Panc1 (cell line): ENCODE measurements around the gene EDDM13. TPM values are rescaled to one million over a fixed set of nuclear protein-coding genes. Genes with fewer than 3 reads are reported as not detected.
"Not testable (repeated sequence)": the region's sequence is repeated elsewhere in the genome, so short reads cannot be mapped to it uniquely, and the experiment has no call there.

Experiments
- ATAC-seq: fragments of 200-7000 bp; cut with Tn5 transposase; 2 replicates; pipeline ENCODE4 v1.9.1; 2020; ENCODE audit warnings: mild to moderate bottlenecking, moderate library complexity
- BruUV-seq: library from RNA; stranded (reverse); fragments of 400-500 nt; replicated peaks from 2 replicates; lab custom pipeline; 2021; lab: Mats Ljungman, UMichigan
- CTCF ChIA-PET: fragments of 300-600 bp; sonication (Branson Sonifier 250); formaldehyde crosslinking; loops from one replicate; lab custom pipeline; 2022; ENCODE audit warnings: antibody characterized with exemption; lab: Charles Lee
- POLR2A ChIA-PET: fragments of 300-600 bp; sonication (Branson Sonifier 250); formaldehyde crosslinking; loops from one replicate; lab custom pipeline; 2022; ENCODE audit warnings: antibody characterized with exemption; lab: Charles Lee
- DNase-seq: peaks from one replicate; pipeline ENCODE4 v3.0.0-alpha.2; 2010; ENCODE audit warnings: low read depth, low spot score
- H3K27ac ChIP-seq: 2 replicates; pipeline ENCODE4 v1.5.1; 2011; ENCODE audit warnings: mild to moderate bottlenecking, low read length, inconsistent platforms
- H3K27me3 ChIP-seq: fragments of 200-500 bp; sonication (Bioruptor generic); 2 replicates; pipeline ENCODE4 v1.6.0; 2014; ENCODE audit warnings: low read length, inconsistent platforms; ENCODE audit not compliant: control insufficient read depth, insufficient read depth
- H3K36me3 ChIP-seq: fragments of 200-500 bp; sonication (Bioruptor generic); 2 replicates; pipeline ENCODE4 v1.5.1; 2014; ENCODE audit warnings: inconsistent platforms, mild to moderate bottlenecking, low read length, moderate library complexity; ENCODE audit not compliant: control insufficient read depth, insufficient read depth
- H3K4me1 ChIP-seq: 2 replicates; pipeline ENCODE4 v1.5.1; 2011; ENCODE audit warnings: inconsistent platforms, mild to moderate bottlenecking, low read length, moderate library complexity; ENCODE audit not compliant: control insufficient read depth, insufficient read depth
- H3K4me3 ChIP-seq, 2 experiments: 2 replicates each; pipeline ENCODE4 v1.5.1; 2011 to 2012; ENCODE audit warnings: low read depth in 2 of 2, low read length in 2 of 2, mild to moderate bottlenecking in 2 of 2, inconsistent platforms in 1 of 2, moderate library complexity in 1 of 2
- H3K9me3 ChIP-seq: fragments of 200-500 bp; sonication (Bioruptor generic); 2 replicates; pipeline ENCODE4 v1.5.1; 2014; ENCODE audit warnings: low read depth, mild to moderate bottlenecking, inconsistent platforms, low read length, moderate library complexity; ENCODE audit not compliant: control insufficient read depth, insufficient read depth
- CTCF ChIP-seq: fragments of 450-650 bp; IDR thresholded peaks from 2 replicates; pipeline ENCODE4 v1.5.1; 2017; ENCODE audit warnings: mild to moderate bottlenecking
- POLR2AphosphoS5 ChIP-seq: IDR thresholded peaks from 2 replicates; pipeline ENCODE4 v1.6.1; 2012; ENCODE audit warnings: mild to moderate bottlenecking, low read depth, low read length, moderate library complexity
- REST ChIP-seq, 2 experiments: IDR thresholded peaks; 2 replicates each; pipeline ENCODE4 v1.6.1; 2011 to 2012; ENCODE audit warnings: low read depth in 2 of 2, control low read depth in 1 of 2, low read length in 1 of 2, mild to moderate bottlenecking in 1 of 2, moderate library complexity in 1 of 2; ENCODE audit not compliant: insufficient read depth in 1 of 2
- SIN3A ChIP-seq: IDR thresholded peaks from 2 replicates; pipeline ENCODE4 v1.6.1; 2012; ENCODE audit warnings: low read depth, mild to moderate bottlenecking, low read length, moderate library complexity, borderline replicate concordance; ENCODE audit not compliant: insufficient read depth
- TCF7L2 ChIP-seq: IDR thresholded peaks from 2 replicates; pipeline ENCODE4 v1.6.1; 2011; ENCODE audit warnings: mild to moderate bottlenecking, low read depth, low read length, inconsistent platforms
- in situ Hi-C: cut with HindIII; loops from 2 replicates; pipeline ENCODE4 v1.10.0; 2016; ENCODE audit warnings: low sequenced_read_pairs, low pct_unique_long_range_greater_than_20kb
- intact Hi-C: fragments of 100-400 bp; cut with micrococcal nuclease; formaldehyde crosslinking; loops from one replicate; pipeline ENCODE4 v1.10.0; 2022; ENCODE audit not compliant: unreplicated experiment
- total RNA-seq: library from RNA; stranded (reverse); gene quantifications from one replicate; pipeline ENCODE4 v1.2.1, GENCODE V29; 2021; ENCODE audit not compliant: unreplicated experiment

The EDDM13 gene
- total RNA-seq, 1 experiment from 2014 or later: not detected

GRCh38 chr19:56261145-56261544 lies 11.4 kb upstream of the EDDM13 start:
- H3K27me3 ChIP-seq: no peaks in the 10 kb centered on the region
- no peaks in the 10 kb centered on the region for H3K4me1 ChIP-seq
- TF ChIP-seq POLR2AphosphoS5 (no peak), TCF7L2 (no peak), REST (IDR thresholded peaks at IDR 0.05; ENCODE audit: insufficient read depth in 1 of 2, low read depth in 2 of 2, low read length in 1 of 2) (no peak), CTCF (no peak), SIN3A (no peak)
- no peaks in the 10 kb centered on the region for H3K9me3 ChIP-seq
- no peak overlapping the region for H3K27ac ChIP-seq
- H3K36me3 ChIP-seq: no peaks in the 10 kb centered on the region
- POLR2A ChIA-PET: interaction anchor here (0.6 kb wide), 1 partner anchor 206 kb away, joined by 3 read pairs; no protein-coding TSS in a partner anchor
- CTCF ChIA-PET: interaction anchor here (1.2 to 1.7 kb wide), 2 partner anchors 72 to 195 kb away, joined by 5 to 10 read pairs; no protein-coding TSS in a partner anchor
- intact Hi-C loops: no loop called here
- DNase-seq (no peak), ATAC-seq (no peak)
- in situ Hi-C loops: no loop called here
- H3K4me3 ChIP-seq: no peak overlapping the region
- no TSS peak for BruUV-seq

- BruUV-seq, intact Hi-C loops: not testable (repeated sequence)
Measured at GRCh38 chr19:56261932-56262331, 10.6 kb upstream of the EDDM13 start.

GRCh38 chr19:56263319-56263718 lies 9.2 kb upstream of the EDDM13 start:
- DNase-seq: no peak
- Histone ChIP-seq H3K4me3 (no peak overlapping the region), H3K9me3 (no peaks in the 10 kb centered on the region), H3K36me3 (no peaks in the 10 kb centered on the region), H3K4me1 (no peaks in the 10 kb centered on the region), H3K27ac (no peak overlapping the region), H3K27me3 (no peaks in the 10 kb centered on the region)
- CTCF ChIA-PET: interaction anchor here (0.7 to 1.2 kb wide), 2 partner anchors 9 to 70 kb away, joined by 3 to 4 read pairs; no protein-coding TSS in a partner anchor
- intact Hi-C loops (no loop called here), in situ Hi-C loops (no loop called here)
- ATAC-seq: no peak
- TF ChIP-seq SIN3A (no peak), REST (IDR thresholded peaks at IDR 0.05; ENCODE audit: insufficient read depth in 1 of 2, low read depth in 2 of 2, low read length in 1 of 2) (no peak), POLR2AphosphoS5 (no peak), TCF7L2 (no peak)
- POLR2A ChIA-PET: no interaction called here
- no TSS peak for BruUV-seq

More at GRCh38 chr19:56261932-56262331, 10.6 kb upstream of the EDDM13 start:
- H3K27me3 ChIP-seq, H3K9me3 ChIP-seq, CTCF ChIA-PET, POLR2A ChIA-PET, ATAC-seq, in situ Hi-C loops, H3K4me1 ChIP-seq, H3K36me3 ChIP-seq, DNase-seq, H3K27ac ChIP-seq, H3K4me3 ChIP-seq: not testable (repeated sequence)
